Activated CD8-positive, alpha-beta T cell treated with anti-CD3 and anti-CD28 coated beads for 36 hours (primary cell): ENCODE measurements around the gene RAB43. TPM values are rescaled to one million over a fixed set of nuclear protein-coding genes. Genes with fewer than 3 reads are reported as not detected.

Experiments used
- ATAC-seq: fragments of 200-7000 bp; cut with Tn5 transposase; one replicate; pipeline ENCODE4 v1.10.0; 2021; ENCODE audit warnings: mild to moderate bottlenecking, moderate library complexity
- CTCF ChIA-PET: fragments of 350-600 bp; sonication (Branson Sonifier 250); formaldehyde crosslinking; loops from one replicate; lab custom pipeline; 2021; ENCODE audit warnings: antibody characterized with exemption; lab: Charles Lee
- POLR2A ChIA-PET: fragments of 350-600 bp; sonication (Branson Sonifier 250); formaldehyde crosslinking; loops from one replicate; lab custom pipeline; 2021; ENCODE audit warnings: antibody characterized with exemption; lab: Charles Lee
- DNase-seq: peaks from one replicate; pipeline ENCODE4 v3.0.0-alpha.2; 2020
- H3K27ac Mint-ChIP-seq: one replicate; pipeline ENCODE4 v1.8.0; 2021; ENCODE audit warnings: mild to moderate bottlenecking, mixed read lengths
- H3K27me3 Mint-ChIP-seq: one replicate; pipeline ENCODE4 v1.8.0; 2021; ENCODE audit warnings: mixed read lengths
- H3K36me3 Mint-ChIP-seq: one replicate; pipeline ENCODE4 v1.8.0; 2021; ENCODE audit warnings: low read depth, mixed read lengths
- H3K4me1 Mint-ChIP-seq: one replicate; pipeline ENCODE4 v1.8.0; 2021; ENCODE audit warnings: low read depth, mixed read lengths
- H3K4me3 Mint-ChIP-seq: one replicate; pipeline ENCODE4 v1.8.0; 2021; ENCODE audit warnings: mild to moderate bottlenecking, moderate library complexity, mixed read lengths
- H3K9me3 Mint-ChIP-seq: one replicate; pipeline ENCODE4 v1.8.0; 2021; ENCODE audit warnings: mixed read lengths
- CTCF ChIP-seq: fragments of 200-600 bp; IDR thresholded peaks from one replicate; pipeline ENCODE4 v1.8.0; 2022; ENCODE audit warnings: antibody characterized with exemption, mild to moderate bottlenecking
- intact Hi-C: fragments of 100-400 bp; cut with micrococcal nuclease; formaldehyde crosslinking; loops from one replicate; pipeline ENCODE4 v1.10.0; 2022
- total RNA-seq, 2 experiments: library from RNA; stranded (reverse); gene quantifications; one replicate each; pipeline ENCODE4 v1.2.3, GENCODE V29; 2021

The RAB43 gene
- total RNA-seq, 2 experiments from 2014 or later, result 41.6 to 44.1 TPM

- peak; percentile 72 for DNase-seq
- Mint-ChIP-seq H3K36me3 (peaks cover 39% of the 10 kb centered on the region), H3K27me3 (no peaks in the 10 kb centered on the region), H3K9me3 (no peaks in the 10 kb centered on the region), H3K4me3 (peak overlapping the region; percentile 88), H3K4me1 (peaks cover 39% of the 10 kb centered on the region), H3K27ac (peak overlapping the region; percentile 90)
- peak; percentile 28 for ATAC-seq
- POLR2A ChIA-PET, result interaction anchor here (0.7 to 8.1 kb wide), 26 partner anchors 11 to 195 kb away, joined by 3 to 163 read pairs (median 5); partner anchors contain the start of genes CNBP, COPG1 and HMCES
- TF ChIP-seq CTCF, result no peak
- intact Hi-C loops, result loop anchor here (5.0 kb wide), 1 partner anchor 61 kb away; the partner anchor contains the start of gene CNBP
- CTCF ChIA-PET, result interaction anchor here (0.7 to 6.4 kb wide), 8 partner anchors 12 to 195 kb away, joined by 3 to 44 read pairs (median 8); a partner anchor contains a TSS
Observed at GRCh38 chr3:129121016-129121791, 400 bp downstream of the RAB43 start.

GRCh38 chr3:129120254-129121004, 1.2 kb downstream of the RAB43 start:
- intact Hi-C loops, result loop anchor here (5.0 kb wide), 1 partner anchor 62 kb away; the partner anchor contains the start of gene CNBP
- no peak for TF ChIP-seq CTCF
- Mint-ChIP-seq H3K4me1 (peaks cover 45% of the 10 kb centered on the region), H3K36me3 (peaks cover 42% of the 10 kb centered on the region), H3K27me3 (no peaks in the 10 kb centered on the region), H3K4me3 (peak overlapping the region; percentile 88), H3K9me3 (no peaks in the 10 kb centered on the region), H3K27ac (peak overlapping the region; percentile 90)
- ChIA-PET CTCF (interaction anchor here (0.7 to 6.4 kb wide), 10 partner anchors 11 to 196 kb away, joined by 3 to 44 read pairs (median 8); a partner anchor contains a TSS), POLR2A (interaction anchor here (0.6 to 8.1 kb wide), 24 partner anchors 11 to 196 kb away, joined by 3 to 163 read pairs (median 6); partner anchors contain the start of genes CNBP, COPG1 and HMCES)
- ATAC-seq, result peak; percentile 63
- DNase-seq, result peak; percentile 98

GRCh38 chr3:129119365-129120100, 2.1 kb downstream of the RAB43 start:
- Mint-ChIP-seq H3K27me3 (no peaks in the 10 kb centered on the region), H3K4me3 (peak overlapping the region; percentile 88), H3K4me1 (peaks cover 51% of the 10 kb centered on the region), H3K27ac (peak overlapping the region; percentile 90), H3K9me3 (no peaks in the 10 kb centered on the region), H3K36me3 (peaks cover 49% of the 10 kb centered on the region)
- ChIA-PET CTCF (interaction anchor here (0.8 to 6.4 kb wide), 13 partner anchors 12 to 149 kb away, joined by 3 to 44 read pairs (median 5); no protein-coding TSS in a partner anchor), POLR2A (interaction anchor here (0.6 to 8.1 kb wide), 18 partner anchors 12 to 196 kb away, joined by 3 to 163 read pairs (median 7); partner anchors contain the start of gene CNBP)
- ATAC-seq (no peak), DNase-seq (peak; percentile 55)
- TF ChIP-seq CTCF, result no peak
- intact Hi-C loops, result loop anchor here (5.0 to 10.0 kb wide), 3 partner anchors 63 to 128 kb away; partner anchors contain the start of genes CNBP and COPG1

- ATAC-seq, result peak; percentile 4
- Mint-ChIP-seq H3K36me3 (peaks cover 56% of the 10 kb centered on the region), H3K9me3 (no peaks in the 10 kb centered on the region), H3K4me1 (peaks cover 59% of the 10 kb centered on the region), H3K27ac (peak overlapping the region; percentile 90), H3K4me3 (peak overlapping the region; percentile 88), H3K27me3 (no peaks in the 10 kb centered on the region)
- DNase-seq, result peak; percentile 71
- intact Hi-C loops, result loop anchor here (5.0 to 10.0 kb wide), 2 partner anchors 64 to 129 kb away; partner anchors contain the start of gene COPG1
- ChIA-PET CTCF (interaction anchor here (0.8 to 6.4 kb wide), 12 partner anchors 10 to 148 kb away, joined by 3 to 44 read pairs (median 6); no protein-coding TSS in a partner anchor), POLR2A (interaction anchor here (0.9 to 8.1 kb wide), 17 partner anchors 8 to 197 kb away, joined by 3 to 163 read pairs (median 6); partner anchors contain the start of gene CNBP)
- no peak for TF ChIP-seq CTCF
Observed at GRCh38 chr3:129118745-129119144, 2.9 kb downstream of the RAB43 start.
